GM21526 (cell line): ENCODE results near the gene IL1B.

ENCODE experiments used
- ATAC-seq: cut with Tn5 transposase; IDR thresholded peaks from one replicate; pipeline ENCODE4 v1.9.1; 2021; ENCODE audit warnings: moderate library complexity; ENCODE audit not compliant: unreplicated experiment, low FRiP score

Gene IL1B

DNA sequence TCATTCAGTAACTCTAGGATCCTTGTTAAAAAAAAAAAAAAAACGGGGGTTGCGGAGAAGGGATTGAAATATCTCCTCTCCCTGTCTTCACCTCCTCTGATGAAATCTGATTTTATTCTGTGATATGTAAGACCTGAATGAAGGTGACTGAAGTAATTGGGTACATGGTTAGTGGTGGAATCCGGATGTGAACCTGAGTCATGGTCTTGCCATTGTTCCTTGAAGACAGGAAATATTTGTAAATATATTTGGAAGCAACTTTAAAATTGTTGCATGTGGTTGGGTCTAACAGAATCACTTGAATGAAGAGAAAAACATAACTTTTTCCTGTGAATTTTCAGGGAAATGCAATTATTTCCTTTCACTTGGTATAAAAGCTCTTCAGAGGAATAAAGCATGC is 49.3 kb downstream of the IL1B start:
- ATAC-seq: no peak

DNA sequence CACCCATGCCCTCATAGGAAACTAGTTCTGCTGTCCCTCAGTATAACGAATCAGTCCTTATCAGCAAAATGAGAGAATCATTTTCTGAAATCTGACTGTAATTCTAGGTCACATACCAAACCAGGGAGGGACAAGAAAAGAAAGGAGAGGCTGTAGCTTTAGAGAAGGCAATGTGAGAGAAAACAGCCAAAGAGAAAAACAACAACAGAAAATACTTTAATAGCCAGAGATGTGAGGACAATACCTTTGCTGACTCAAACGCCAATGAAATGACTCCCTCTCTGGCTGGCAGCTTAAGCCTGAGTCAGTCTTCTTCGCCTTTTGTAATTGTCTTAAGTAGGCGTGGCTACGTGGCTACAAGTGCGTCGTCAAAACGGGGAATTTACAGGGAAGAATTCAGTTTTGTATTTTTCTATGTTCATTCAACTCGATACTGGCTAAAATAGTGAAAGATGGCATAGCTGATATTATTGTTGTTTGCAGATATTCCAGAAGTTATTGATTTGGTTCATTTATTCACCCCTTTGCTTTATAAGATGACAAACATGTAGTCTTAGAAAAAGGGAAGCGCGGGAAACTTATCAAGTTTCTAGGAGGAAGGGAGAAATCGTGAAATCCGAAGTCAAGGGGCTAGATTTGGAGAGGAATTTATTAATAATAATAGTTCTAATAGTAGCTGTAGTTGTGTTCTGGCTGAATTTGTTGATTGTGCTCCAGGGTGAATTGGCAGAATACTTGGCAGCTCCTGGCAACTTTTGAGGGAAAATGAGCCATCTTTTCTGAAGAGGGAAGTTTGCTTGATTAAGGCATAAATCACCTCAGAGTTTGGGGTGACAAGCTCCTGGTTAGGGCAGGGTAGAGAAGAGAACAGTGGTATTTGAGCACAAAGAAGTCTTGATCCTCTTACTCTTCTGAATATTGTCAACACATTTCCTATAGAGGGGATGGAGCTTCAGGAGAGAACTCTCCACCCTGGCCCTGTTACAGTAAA is 52.1 kb downstream of the IL1B start, which contains the start of gene IL1A:
Gene IL1A, minus strand, starts transcription at position 295 of the 991 bp plus-strand sequence. CDS start 723 bp downstream, outside the sequence.
- no peak for ATAC-seq

DNA sequence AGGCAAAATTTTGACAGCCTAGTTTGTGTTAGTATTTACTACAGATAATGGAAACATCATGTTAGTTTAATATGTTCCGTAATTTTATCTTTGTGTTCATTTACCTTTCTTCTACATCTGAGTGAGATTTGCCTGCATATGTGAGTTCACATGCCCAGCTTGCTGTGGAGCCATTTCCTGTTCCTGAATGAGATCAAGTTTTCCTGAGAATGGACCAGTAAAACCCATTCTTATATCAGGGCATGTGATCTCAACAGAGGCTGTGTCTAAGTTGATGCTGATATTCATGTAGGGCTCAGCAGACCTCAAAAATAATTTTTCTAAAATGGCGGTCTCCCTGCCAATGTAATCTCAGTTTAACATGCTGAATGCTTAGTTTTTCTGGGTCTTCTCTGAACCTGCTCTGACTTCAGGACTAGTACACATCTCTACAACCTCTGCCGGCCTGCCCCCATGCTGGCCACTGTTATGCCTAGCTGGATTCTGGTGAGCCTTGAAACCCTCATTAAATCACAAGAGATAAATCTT is 53.3 kb downstream of the IL1B start:
- ATAC-seq: no peak

DNA sequence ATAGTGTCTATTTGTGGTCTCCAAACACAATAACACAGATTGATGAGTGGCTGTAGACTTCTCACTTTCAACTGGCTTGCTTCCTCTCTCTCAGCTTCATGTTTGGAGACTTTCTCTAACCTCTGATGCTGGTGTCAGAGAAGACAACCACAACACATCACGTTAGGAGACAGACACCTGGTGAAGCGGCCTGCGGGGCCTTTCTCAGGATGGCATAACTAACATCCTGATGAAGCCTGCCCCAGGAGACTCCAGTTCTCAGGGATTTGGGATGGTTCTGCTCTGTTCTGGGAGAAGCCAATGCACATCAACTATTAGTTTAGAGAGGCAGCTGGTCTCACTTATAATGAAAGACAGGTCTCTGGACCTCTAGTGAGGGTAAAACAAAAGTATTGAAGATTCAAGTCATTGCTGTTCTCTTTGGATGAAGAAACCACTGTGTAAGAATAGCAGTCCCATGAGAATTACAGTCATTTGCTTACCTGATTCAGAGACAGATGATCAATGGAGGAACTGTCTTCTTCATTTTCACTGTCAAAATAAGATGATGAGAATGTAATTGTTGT is 54.3 kb downstream of the IL1B start:
- ATAC-seq: peak; percentile 73
